CD4-positive, alpha-beta memory T cell (primary cell): ENCODE measurements around the gene CYP4F2. TPM values are rescaled to one million over a fixed set of nuclear protein-coding genes. Genes with fewer than 3 reads are reported as not detected.
"Not testable (repeated sequence)": the region's sequence is repeated elsewhere in the genome, so short reads cannot be mapped to it uniquely, and the experiment has no call there.

ENCODE experiments used
- CTCF ChIA-PET: fragments of 350-600 bp; sonication (Branson Sonifier 250); formaldehyde crosslinking; loops from one replicate; lab custom pipeline; 2021; ENCODE audit warnings: inconsistent platforms; ENCODE audit not compliant: partially characterized antibody; lab: Charles Lee
- POLR2A ChIA-PET: fragments of 350-600 bp; sonication (Branson Sonifier 250); formaldehyde crosslinking; loops from one replicate; lab custom pipeline; 2021; ENCODE audit not compliant: partially characterized antibody; lab: Charles Lee
- DNase-seq, 5 donors: peaks; one replicate each; pipeline versions ENCODE4 v3.0.0 to v3.0.0-alpha.2; 2020 to 2022; ENCODE audit warnings: mixed read lengths in 1 of 5
- H3K27ac ChIP-seq: one replicate; pipeline ENCODE4 v1.7.0; 2013; ENCODE audit warnings: low read depth, low read length
- H3K27me3 ChIP-seq: 2 replicates; pipeline ENCODE4 v1.7.0; 2013; ENCODE audit warnings: mild to moderate bottlenecking, low read length, moderate library complexity; ENCODE audit not compliant: insufficient read depth
- H3K36me3 ChIP-seq: 2 replicates; pipeline ENCODE4 v1.7.0; 2013; ENCODE audit warnings: mild to moderate bottlenecking, low read length, moderate library complexity; ENCODE audit not compliant: insufficient read depth
- H3K4me1 ChIP-seq: 2 replicates; pipeline ENCODE4 v1.7.0; 2013; ENCODE audit warnings: mild to moderate bottlenecking, low read length, moderate library complexity; ENCODE audit not compliant: insufficient read depth
- H3K4me3 ChIP-seq, 2 donors: one replicate each; pipeline ENCODE4 v1.7.0; 2013; ENCODE audit warnings: low read length in 2 of 2, mild to moderate bottlenecking in 1 of 2
- H3K9me3 ChIP-seq, 2 donors: one replicate each; pipeline ENCODE4 v1.7.0; 2013; ENCODE audit warnings: low read length in 2 of 2, control low read depth in 1 of 2; ENCODE audit not compliant: control insufficient read depth in 1 of 2
- H3K27ac Mint-ChIP-seq, 7 donors: one replicate each; pipeline ENCODE4 v1.8.0; 2020 to 2021; ENCODE audit warnings: mixed read lengths in 7 of 7, mild to moderate bottlenecking in 6 of 7, inconsistent platforms in 3 of 7, moderate library complexity in 3 of 7
- H3K27me3 Mint-ChIP-seq, 2 donors: one replicate each; pipeline ENCODE4 v1.8.0; 2020 to 2021; ENCODE audit warnings: mixed read lengths in 2 of 2
- H3K36me3 Mint-ChIP-seq, 2 donors: one replicate each; pipeline ENCODE4 v1.8.0; 2020 to 2021; ENCODE audit warnings: mixed read lengths in 2 of 2, inconsistent platforms in 1 of 2, mild to moderate bottlenecking in 1 of 2
- H3K4me1 Mint-ChIP-seq, 4 donors: one replicate each; pipeline ENCODE4 v1.8.0; 2020 to 2021; ENCODE audit warnings: mixed read lengths in 4 of 4, mild to moderate bottlenecking in 1 of 4
- H3K4me3 Mint-ChIP-seq, 8 donors: one replicate each; pipeline ENCODE4 v1.8.0; 2020 to 2021; ENCODE audit warnings: mixed read lengths in 8 of 8, mild to moderate bottlenecking in 7 of 8, moderate library complexity in 6 of 8, inconsistent platforms in 3 of 8
- H3K9me3 Mint-ChIP-seq, 8 donors: one replicate each; pipeline ENCODE4 v1.8.0; 2020 to 2021; ENCODE audit warnings: mixed read lengths in 8 of 8, mild to moderate bottlenecking in 5 of 8, inconsistent platforms in 3 of 8, moderate library complexity in 1 of 8
- intact Hi-C: fragments of 100-400 bp; cut with micrococcal nuclease; formaldehyde crosslinking; loops from one replicate; pipeline ENCODE4 v1.15.1; 2023
- polyA plus RNA-seq, 2 donors: library from polyadenylated mRNA; unstranded; fragments of 300-500 nt; fragmentation: Illumina TruSeq; gene quantifications; one replicate each; pipeline ENCODE4 v1.2.3, GENCODE V29; 2021
- total RNA-seq, 2 experiments: library from RNA; stranded (reverse); gene quantifications; one replicate each; pipeline ENCODE4 v1.2.3, GENCODE V29; 2021

CYP4F2 gene
- total and polyA plus RNA-seq, 4 experiments from 2014 or later: not detected

DNA sequence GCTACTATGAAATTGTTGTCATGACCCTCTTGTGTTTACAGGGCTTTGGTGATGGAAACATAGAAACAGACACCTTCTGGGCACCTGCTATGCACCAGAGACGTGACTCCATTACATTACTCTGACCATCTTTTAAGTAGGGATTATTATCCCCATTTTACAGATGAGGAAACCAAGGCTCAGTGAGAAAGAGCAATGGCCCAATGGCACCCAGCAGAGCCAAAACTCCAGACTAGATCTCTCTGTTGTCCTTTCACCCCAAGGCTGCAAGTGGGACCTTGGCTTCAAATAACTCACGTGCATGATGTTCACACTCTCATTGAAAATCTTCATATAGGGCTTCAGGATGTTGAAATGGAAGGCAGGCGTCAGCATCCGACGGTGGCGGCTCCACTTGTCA, 5.9 kb downstream of the CYP4F2 start:
- no peaks in the 10 kb centered on the region for H3K9me3 Mint-ChIP-seq
- peaks cover 10 to 13% of the 10 kb centered on the region in 2 donors for H3K27me3 Mint-ChIP-seq
- no peaks in the 10 kb centered on the region for H3K36me3 Mint-ChIP-seq
- H3K4me1 Mint-ChIP-seq: no peaks in the 10 kb centered on the region
- no peak overlapping the region for H3K27ac ChIP-seq
- H3K4me3 Mint-ChIP-seq: no peak overlapping the region
- POLR2A ChIA-PET: interaction anchor here (0.7 kb wide), 1 partner anchor 192 kb away, joined by 4 read pairs; no protein-coding TSS in a partner anchor
- no peak for DNase-seq
- intact Hi-C loops: no loop called here
- no peaks in the 10 kb centered on the region for H3K4me1 ChIP-seq
- CTCF ChIA-PET: no interaction called here
- H3K4me3 ChIP-seq: no peak overlapping the region
- no peaks in the 10 kb centered on the region for H3K9me3 ChIP-seq
- no peaks in the 10 kb centered on the region for H3K36me3 ChIP-seq
- no peaks in the 10 kb centered on the region for H3K27me3 ChIP-seq
- H3K27ac Mint-ChIP-seq: no peak overlapping the region

DNA sequence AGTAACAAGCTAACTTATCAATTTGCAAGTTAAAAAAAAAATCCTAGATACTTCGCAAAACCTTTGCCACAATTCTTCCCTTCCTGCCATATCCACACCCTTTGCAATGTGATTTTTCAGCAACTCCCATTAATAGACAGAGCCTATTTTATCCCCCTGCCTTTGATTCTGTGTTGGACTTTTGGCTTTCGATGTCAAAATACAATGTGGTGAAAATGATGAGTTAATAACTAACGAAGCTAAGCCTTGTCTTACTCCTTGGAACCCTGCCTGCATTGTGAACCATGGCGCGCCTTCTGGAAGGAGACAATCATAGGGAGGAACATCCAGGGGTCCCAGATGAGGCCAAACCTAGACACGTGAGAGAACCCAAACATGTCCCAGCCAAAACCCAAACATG, 6.4 kb downstream of the CYP4F2 start:
- Mint-ChIP-seq H3K27me3 (peaks cover 5 to 8% of the 10 kb centered on the region in 2 donors), H3K36me3 (no peaks in the 10 kb centered on the region), H3K4me3 (no peak overlapping the region), H3K9me3 (no peaks in the 10 kb centered on the region), H3K4me1 (no peaks in the 10 kb centered on the region), H3K27ac (no peak overlapping the region)
- Histone ChIP-seq H3K4me1 (no peaks in the 10 kb centered on the region), H3K27me3 (no peaks in the 10 kb centered on the region), H3K27ac (no peak overlapping the region), H3K36me3 (no peaks in the 10 kb centered on the region), H3K9me3 (no peaks in the 10 kb centered on the region), H3K4me3 (no peak overlapping the region)
- CTCF ChIA-PET: no interaction called here
- intact Hi-C loops: no loop called here
- no peak for DNase-seq
- POLR2A ChIA-PET: interaction anchor here (0.7 kb wide), 1 partner anchor 193 kb away, joined by 4 read pairs; no protein-coding TSS in a partner anchor

DNA sequence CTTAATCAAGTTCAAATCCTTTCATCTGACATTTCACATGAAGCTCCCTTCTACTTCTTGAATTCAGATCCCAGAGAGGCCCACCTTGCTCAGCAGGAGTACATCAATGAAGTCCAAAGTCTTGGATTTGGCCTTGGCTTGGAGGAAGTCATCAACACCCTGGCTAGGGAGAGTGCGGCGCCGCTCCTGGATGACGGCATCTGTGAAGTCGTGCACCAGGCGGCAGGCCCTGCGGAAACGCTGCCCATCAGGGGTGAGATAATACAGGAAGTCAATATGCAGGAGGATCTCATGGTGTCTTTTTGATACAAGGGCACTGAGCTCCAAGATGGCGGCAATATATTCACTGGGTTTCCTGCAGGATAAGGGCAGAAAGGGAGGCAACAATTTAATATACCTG, 8.5 kb downstream of the CYP4F2 start:
- CTCF ChIA-PET, DNase-seq, H3K4me1 ChIP-seq: not testable (repeated sequence)

GRCh38 chr19:15885919-15886318, 12.0 kb downstream of the CYP4F2 start:
- DNase-seq: no peak
- Histone ChIP-seq H3K9me3 (no peaks in the 10 kb centered on the region), H3K4me1 (no peaks in the 10 kb centered on the region), H3K27me3 (peaks cover under 1% of the 10 kb centered on the region), H3K27ac (no peak overlapping the region), H3K36me3 (no peaks in the 10 kb centered on the region), H3K4me3 (no peak overlapping the region)
- ChIA-PET POLR2A (no interaction called here), CTCF (no interaction called here)
- Mint-ChIP-seq H3K4me1 (no peaks in the 10 kb centered on the region), H3K36me3 (no peaks in the 10 kb centered on the region), H3K27ac (no peak overlapping the region), H3K4me3 (no peak overlapping the region), H3K27me3 (peaks cover 12 to 17% of the 10 kb centered on the region in 2 donors), H3K9me3 (peaks cover 0 to under 1% (median 0%) of the 10 kb centered on the region in 8 donors)
- intact Hi-C loops: no loop called here

More for the DNA sequence above, 8.5 kb downstream of the CYP4F2 start:
- POLR2A ChIA-PET, H3K4me1 Mint-ChIP-seq, H3K27ac ChIP-seq, H3K36me3 Mint-ChIP-seq, H3K9me3 Mint-ChIP-seq, intact Hi-C loops, H3K4me3 ChIP-seq, H3K27me3 ChIP-seq, H3K9me3 ChIP-seq, H3K36me3 ChIP-seq, H3K27ac Mint-ChIP-seq, H3K4me3 Mint-ChIP-seq: not testable (repeated sequence)
- H3K27me3 Mint-ChIP-seq: peaks cover 7 to 10% of the 10 kb centered on the region in 2 donors

DNA sequence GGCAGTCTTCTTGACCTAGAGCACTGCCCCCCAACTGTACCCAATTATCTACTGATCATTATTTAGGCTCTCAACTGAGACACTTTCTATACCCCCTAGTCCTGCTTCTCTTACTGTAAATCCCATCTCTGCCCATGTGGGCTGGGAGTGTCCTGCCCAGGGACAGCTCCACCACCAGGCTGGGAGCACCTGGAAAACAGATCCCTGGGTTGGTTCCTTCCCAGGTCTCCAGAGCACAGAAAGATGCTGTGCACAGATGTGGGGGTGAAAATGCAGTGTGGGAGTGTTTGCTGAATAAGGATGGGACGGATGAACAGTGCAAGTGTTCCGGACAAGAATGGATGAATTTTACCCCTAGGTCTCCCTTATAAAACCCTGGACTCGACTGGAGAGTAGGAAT, 12.7 kb downstream of the CYP4F2 start:
- POLR2A ChIA-PET: no interaction called here
- no peaks in the 10 kb centered on the region for H3K9me3 ChIP-seq

GRCh38 chr19:15883329-15883728, 14.5 kb downstream of the CYP4F2 start:
- H3K4me3 Mint-ChIP-seq: not testable (repeated sequence)

More for the DNA sequence above, 12.7 kb downstream of the CYP4F2 start:
- intact Hi-C loops: no loop called here
- Mint-ChIP-seq H3K27me3 (peaks cover 14 to 20% of the 10 kb centered on the region in 2 donors), H3K4me1 (no peaks in the 10 kb centered on the region), H3K9me3 (peaks cover 0 to 2% (median 0%) of the 10 kb centered on the region in 8 donors), H3K4me3 (no peak overlapping the region), H3K36me3 (no peaks in the 10 kb centered on the region), H3K27ac (no peak overlapping the region)
- Histone ChIP-seq H3K4me3 (no peak overlapping the region), H3K4me1 (no peaks in the 10 kb centered on the region), H3K36me3 (no peaks in the 10 kb centered on the region), H3K27me3 (peaks cover 5% of the 10 kb centered on the region), H3K27ac (no peak overlapping the region)
- CTCF ChIA-PET: no interaction called here
- no peak for DNase-seq

DNA sequence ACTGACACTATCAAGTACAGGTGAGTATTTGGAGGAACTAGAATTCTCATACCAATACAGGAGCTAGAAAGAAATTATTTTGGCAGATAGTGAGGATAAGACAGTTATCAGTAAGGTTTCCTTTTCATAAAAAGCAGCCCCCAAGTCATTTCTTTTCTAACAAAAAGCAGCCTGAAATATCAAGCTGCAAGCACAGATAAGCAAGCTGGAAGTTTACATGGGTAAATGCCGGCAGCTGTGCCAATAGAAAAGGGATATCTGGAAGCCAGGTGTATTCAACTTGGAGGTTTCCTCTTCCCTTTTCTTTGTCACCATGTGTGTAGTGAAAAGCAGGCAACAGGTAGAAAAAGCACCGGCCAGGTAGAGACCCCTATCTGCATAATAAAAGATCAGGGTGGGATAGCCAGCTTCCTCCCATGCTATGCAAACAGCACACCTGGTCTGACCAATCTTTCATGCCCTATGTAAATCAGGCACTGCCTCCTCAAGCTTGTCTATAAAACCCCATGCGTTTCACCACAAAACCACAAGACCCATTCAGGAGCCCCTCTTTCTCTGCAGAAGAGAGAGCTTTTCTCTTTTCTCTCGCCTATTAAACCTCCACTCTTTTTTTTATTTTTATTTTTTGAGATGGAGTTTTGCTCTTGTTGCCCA, 22.9 kb downstream of the CYP4F2 start:
- peaks cover 0 to 12% (median 0%) of the 10 kb centered on the region in 4 donors for H3K4me1 Mint-ChIP-seq
- H3K36me3 Mint-ChIP-seq: no peaks in the 10 kb centered on the region
- intact Hi-C loops: no loop called here
- ChIA-PET CTCF (interaction anchor here (1.4 kb wide), 1 partner anchor 63 kb away, joined by 3 read pairs; no protein-coding TSS in a partner anchor), POLR2A (no interaction called here)
- Histone ChIP-seq H3K9me3 (no peaks in the 10 kb centered on the region), H3K27ac (no peak overlapping the region), H3K4me3 (no peak overlapping the region), H3K36me3 (no peaks in the 10 kb centered on the region), H3K27me3 (peaks cover 1% of the 10 kb centered on the region), H3K4me1 (peaks cover 7% of the 10 kb centered on the region)
- DNase-seq: no peak
- H3K9me3 Mint-ChIP-seq: peaks cover 0 to 7% (median 3%) of the 10 kb centered on the region in 8 donors
- H3K27me3 Mint-ChIP-seq: peaks cover 23 to 24% of the 10 kb centered on the region in 2 donors
- no peak overlapping the region for H3K4me3 Mint-ChIP-seq
- no peak overlapping the region for H3K27ac Mint-ChIP-seq

More at GRCh38 chr19:15883329-15883728, 14.5 kb downstream of the CYP4F2 start:
- H3K27ac Mint-ChIP-seq, POLR2A ChIA-PET, intact Hi-C loops, CTCF ChIA-PET, H3K4me1 ChIP-seq, H3K4me3 ChIP-seq, H3K9me3 Mint-ChIP-seq, H3K27ac ChIP-seq, H3K4me1 Mint-ChIP-seq, DNase-seq, H3K27me3 ChIP-seq, H3K36me3 Mint-ChIP-seq, H3K36me3 ChIP-seq, H3K9me3 ChIP-seq: not testable (repeated sequence)
- peaks cover 17 to 24% of the 10 kb centered on the region in 2 donors for H3K27me3 Mint-ChIP-seq
